MG63 (cell line): ENCODE data around the gene CAPN7. TPM values are rescaled to one million over a fixed set of nuclear protein-coding genes. Genes with fewer than 3 reads are reported as not detected.
"Not testable (repeated sequence)": the region's sequence is repeated elsewhere in the genome, so short reads cannot be mapped to it uniquely, and the experiment has no call there.

Experiments used
- DNase-seq: peaks from one replicate; pipeline ENCODE4 v3.0.0-alpha.2; 2020
- H3K27me3 ChIP-seq: fragments of 250-450 bp; sonication (Bioruptor Pico); 2 replicates; pipeline ENCODE4 v1.5.1; 2020; ENCODE audit warnings: mild to moderate bottlenecking, moderate library complexity
- H3K36me3 ChIP-seq: fragments of 250-450 bp; sonication (Bioruptor Pico); 2 replicates; pipeline ENCODE4 v1.5.1; 2020; ENCODE audit warnings: mild to moderate bottlenecking, moderate library complexity
- H3K4me3 ChIP-seq: fragments of 250-450 bp; sonication (Bioruptor Pico); 2 replicates; pipeline ENCODE4 v1.5.1; 2020; ENCODE audit warnings: mild to moderate bottlenecking, moderate library complexity
- H3K9me3 ChIP-seq: fragments of 250-450 bp; sonication (Bioruptor Pico); 2 replicates; pipeline ENCODE4 v1.5.1; 2020; ENCODE audit warnings: mild to moderate bottlenecking, moderate library complexity
- total RNA-seq: library from RNA; depleted of rRNA; stranded (reverse); fragments of >200 nt; shearing (Covaris generic); gene quantifications from 2 replicates; pipeline ENCODE4 v1.2.3, GENCODE V29; 2014; ENCODE audit warnings: low replicate concordance

Gene CAPN7
- total RNA-seq, 1 experiment from 2014 or later = 11.2 TPM

GRCh38 chr3:15185404-15185803, 20.6 kb upstream of the CAPN7 start:
- DNase-seq = no peak
- no peak overlapping the region for H3K4me3 ChIP-seq

GRCh38 chr3:15186101-15186476, 20.0 kb upstream of the CAPN7 start:
- H3K27me3 ChIP-seq = peaks cover 6% of the 10 kb centered on the region; the same call in 1 of the 2 replicates
- H3K9me3 ChIP-seq = no peaks in the 10 kb centered on the region
- H3K4me3 ChIP-seq = no peak overlapping the region
- DNase-seq = no peak
- no peaks in the 10 kb centered on the region for H3K36me3 ChIP-seq

More at GRCh38 chr3:15185404-15185803, 20.6 kb upstream of the CAPN7 start:
- H3K36me3 ChIP-seq = no peaks in the 10 kb centered on the region
- peaks cover 11% of the 10 kb centered on the region; the same call in 1 of the 2 replicates for H3K27me3 ChIP-seq
- no peaks in the 10 kb centered on the region for H3K9me3 ChIP-seq

GRCh38 chr3:15186477-15187164, 19.4 kb upstream of the CAPN7 start:
- H3K36me3 ChIP-seq, H3K9me3 ChIP-seq, H3K27me3 ChIP-seq, H3K4me3 ChIP-seq, DNase-seq: not testable (repeated sequence)

GRCh38 chr3:15197340-15198029, 8.6 kb upstream of the CAPN7 start:
- peaks cover 4% of the 10 kb centered on the region; the same call in 1 of the 2 replicates for H3K27me3 ChIP-seq
- H3K4me3 ChIP-seq = no peak overlapping the region
- DNase-seq = no peak
- no peaks in the 10 kb centered on the region for H3K9me3 ChIP-seq
- H3K36me3 ChIP-seq = no peaks in the 10 kb centered on the region

GRCh38 chr3:15198686-15199085, 7.4 kb upstream of the CAPN7 start:
- Histone ChIP-seq H3K27me3 (peaks cover 4% of the 10 kb centered on the region; the same call in 1 of the 2 replicates), H3K36me3 (no peaks in the 10 kb centered on the region), H3K9me3 (no peaks in the 10 kb centered on the region), H3K4me3 (no peak overlapping the region)
- no peak for DNase-seq

- no peaks in the 10 kb centered on the region for H3K36me3 ChIP-seq
- no peak for DNase-seq
- H3K27me3 ChIP-seq = no peaks in the 10 kb centered on the region
- no peaks in the 10 kb centered on the region for H3K9me3 ChIP-seq
- H3K4me3 ChIP-seq = no peak overlapping the region
Measured at GRCh38 chr3:15199493-15200105, 6.4 kb upstream of the CAPN7 start.

- Histone ChIP-seq H3K4me3 (no peak overlapping the region), H3K9me3 (no peaks in the 10 kb centered on the region), H3K36me3 (peaks cover 3% of the 10 kb centered on the region), H3K27me3 (no peaks in the 10 kb centered on the region)
- no peak for DNase-seq
Measured at GRCh38 chr3:15204005-15204404, 2.0 kb upstream of the CAPN7 start.

GRCh38 chr3:15205482-15205933, 538 bp upstream of the CAPN7 start:
- H3K36me3 ChIP-seq = peaks cover 10% of the 10 kb centered on the region
- no peaks in the 10 kb centered on the region for H3K27me3 ChIP-seq
- no peak for DNase-seq
- no peaks in the 10 kb centered on the region for H3K9me3 ChIP-seq
- H3K4me3 ChIP-seq = peak overlapping the region; percentile 70

GRCh38 chr3:15206662-15207576, 873 bp downstream of the CAPN7 start:
- H3K4me3 ChIP-seq = peak overlapping the region; percentile 70
- DNase-seq = peak; percentile 2

GRCh38 chr3:15207836-15208504, 1.9 kb downstream of the CAPN7 start:
- Histone ChIP-seq H3K36me3 (peaks cover 25% of the 10 kb centered on the region), H3K9me3 (no peaks in the 10 kb centered on the region), H3K4me3 (peak overlapping the region; percentile 70), H3K27me3 (no peaks in the 10 kb centered on the region)
- DNase-seq = no peak

More at GRCh38 chr3:15206662-15207576, 873 bp downstream of the CAPN7 start:
- no peaks in the 10 kb centered on the region for H3K27me3 ChIP-seq
- no peaks in the 10 kb centered on the region for H3K9me3 ChIP-seq
- H3K36me3 ChIP-seq = peaks cover 16% of the 10 kb centered on the region

- DNase-seq = no peak
- no peaks in the 10 kb centered on the region for H3K27me3 ChIP-seq
- H3K4me3 ChIP-seq = no peak overlapping the region
Measured at GRCh38 chr3:15211937-15212336, 5.9 kb downstream of the CAPN7 start.

GRCh38 chr3:15214758-15215157, 8.7 kb downstream of the CAPN7 start:
- no peaks in the 10 kb centered on the region for H3K9me3 ChIP-seq
- H3K4me3 ChIP-seq = no peak overlapping the region
- H3K27me3 ChIP-seq = no peaks in the 10 kb centered on the region
- no peak for DNase-seq
- H3K36me3 ChIP-seq = peaks cover 38% of the 10 kb centered on the region

More at GRCh38 chr3:15211937-15212336, 5.9 kb downstream of the CAPN7 start:
- Histone ChIP-seq H3K9me3 (no peaks in the 10 kb centered on the region), H3K36me3 (peaks cover 34% of the 10 kb centered on the region)

GRCh38 chr3:15215996-15216395, 9.9 kb downstream of the CAPN7 start:
- no peak overlapping the region for H3K4me3 ChIP-seq
- H3K36me3 ChIP-seq = peaks cover 38% of the 10 kb centered on the region
- no peak for DNase-seq
- H3K27me3 ChIP-seq = no peaks in the 10 kb centered on the region
- H3K9me3 ChIP-seq = no peaks in the 10 kb centered on the region

GRCh38 chr3:15216501-15216900, 10.5 kb downstream of the CAPN7 start:
- no peak for DNase-seq

GRCh38 chr3:15217011-15217671, 11.1 kb downstream of the CAPN7 start:
- Histone ChIP-seq H3K9me3 (no peaks in the 10 kb centered on the region), H3K36me3 (peaks cover 35% of the 10 kb centered on the region), H3K4me3 (no peak overlapping the region), H3K27me3 (no peaks in the 10 kb centered on the region)
- no peak for DNase-seq

More at GRCh38 chr3:15216501-15216900, 10.5 kb downstream of the CAPN7 start:
- peaks cover 36% of the 10 kb centered on the region for H3K36me3 ChIP-seq
- no peaks in the 10 kb centered on the region for H3K27me3 ChIP-seq
- no peaks in the 10 kb centered on the region for H3K9me3 ChIP-seq
- no peak overlapping the region for H3K4me3 ChIP-seq
